NCI-H2107 treated with DMSO at 0.1 percent for 48 hours (cell line): ENCODE results near the gene OR6B2.

Source experiments
- DNase-seq: peaks from one replicate; lab custom pipeline; 2025; ENCODE audit not compliant: unreplicated experiment; lab: John Stamatoyannopoulos, UW

Gene OR6B2

DNA sequence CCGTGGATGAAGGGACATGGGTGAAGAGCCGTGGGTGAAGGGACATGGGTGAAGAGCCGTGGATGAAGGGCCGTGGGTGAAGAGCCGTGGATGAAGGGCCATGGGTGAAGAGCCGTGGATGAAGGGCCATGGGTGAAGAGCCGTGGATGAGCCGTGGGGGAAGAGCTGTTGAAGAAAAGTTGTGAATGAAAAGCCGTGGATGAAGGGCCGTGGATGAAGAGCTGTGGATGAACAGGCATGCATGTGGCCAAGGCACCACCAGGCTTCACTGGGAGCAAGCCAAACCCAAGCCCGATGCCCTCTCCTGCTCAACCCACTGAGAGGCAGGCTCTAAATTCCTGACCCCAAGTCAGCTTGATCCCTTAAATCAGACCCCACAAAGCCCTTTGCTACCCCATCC lies 12.5 kb upstream of the OR6B2 start:
- DNase-seq: no peak

- no peak for DNase-seq
These were observed 11.1 kb upstream of the OR6B2 start for GRCh38 chr2:240041363-240041762.

GRCh38 chr2:240037358-240037757 lies 7.1 kb upstream of the OR6B2 start:
- DNase-seq: no peak

DNA sequence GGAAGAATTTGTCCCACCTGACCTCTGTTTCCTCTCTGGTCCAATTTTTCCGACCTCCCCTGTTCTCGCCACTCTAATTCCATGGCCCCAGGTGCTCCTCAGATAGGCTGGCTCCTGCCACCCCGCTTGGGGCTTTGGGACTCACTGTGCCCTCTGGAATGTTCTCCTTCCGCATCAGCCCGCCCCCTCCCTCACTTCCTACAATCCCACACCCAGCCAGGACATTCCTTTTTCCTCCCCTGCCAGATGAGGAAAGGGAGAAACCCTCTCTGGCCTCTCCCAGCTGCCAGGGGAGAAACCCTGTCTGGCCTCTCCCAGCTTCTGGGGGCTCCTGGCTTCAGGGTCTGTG lies 3.1 kb upstream of the OR6B2 start:
- no peak for DNase-seq

GRCh38 chr2:240032406-240033329 lies 2.4 kb upstream of the OR6B2 start:
- no peak for DNase-seq

DNA sequence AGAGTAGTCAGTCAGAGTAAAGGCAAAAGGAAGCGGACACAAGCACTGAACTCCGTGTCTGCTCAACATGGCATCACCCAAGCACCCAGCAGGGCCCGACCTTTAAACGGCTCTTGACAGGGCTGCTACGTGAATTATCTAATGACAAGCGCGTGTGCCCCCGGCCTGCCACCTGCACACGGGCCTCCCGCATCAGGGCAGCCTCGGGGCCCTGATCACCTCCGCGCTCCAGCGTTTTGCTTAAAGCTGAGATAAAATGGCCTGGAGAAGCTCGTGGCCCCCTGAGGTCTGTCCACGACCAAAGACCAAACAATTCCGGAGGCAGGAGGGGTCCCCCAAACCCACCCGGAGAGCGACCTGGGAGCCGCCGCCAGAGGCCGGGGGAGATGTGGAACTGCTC lies 5.5 kb downstream of the OR6B2 start:
- DNase-seq: no peak

DNA sequence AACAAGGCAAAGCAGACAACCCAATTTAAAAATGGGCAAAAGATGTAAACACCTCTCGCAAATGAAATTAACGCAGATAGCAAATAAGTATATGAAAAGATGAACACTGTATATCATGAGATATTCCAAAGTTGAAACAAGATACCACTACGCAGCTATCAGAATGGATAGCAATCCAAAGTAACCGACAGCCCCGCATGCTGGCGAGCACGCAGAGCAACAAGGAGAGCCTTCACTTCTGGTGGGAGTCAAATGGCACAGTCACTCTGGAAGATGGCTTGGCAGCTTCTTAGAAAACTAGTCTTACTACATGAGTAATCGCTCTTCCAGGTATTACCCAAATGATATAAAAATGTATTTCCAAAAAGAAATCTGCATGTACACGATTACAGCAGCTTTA lies 6.4 kb downstream of the OR6B2 start:
- no peak for DNase-seq

DNA sequence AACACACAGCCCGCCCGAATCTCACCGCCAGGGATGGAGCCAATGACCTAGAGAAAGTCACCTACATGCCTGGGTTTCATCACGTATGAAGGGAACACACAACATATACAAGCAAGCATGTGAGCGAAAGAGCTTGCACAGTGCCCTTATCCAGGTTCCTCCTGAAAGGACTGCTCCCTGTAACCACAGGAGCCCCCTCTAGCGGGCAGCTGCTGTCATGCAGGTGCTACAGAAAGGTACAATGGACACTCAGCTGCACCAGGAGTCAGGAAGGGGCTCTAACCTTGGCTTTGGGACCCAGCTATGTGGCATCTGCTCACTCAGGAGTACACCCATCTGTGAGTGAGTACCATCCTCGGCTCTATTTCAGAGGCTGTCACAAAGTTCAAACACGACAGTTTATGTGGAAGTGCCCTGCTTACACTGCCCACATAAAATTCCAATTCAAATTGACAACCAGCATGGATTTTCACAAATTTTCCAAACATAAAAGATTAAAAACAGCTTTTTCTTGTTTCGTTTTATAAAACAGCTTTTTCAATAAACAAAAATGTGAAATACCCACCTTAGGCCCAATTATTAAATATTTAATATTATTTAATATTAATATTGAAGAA lies 8.6 kb downstream of the OR6B2 start:
- peak; percentile 6 for DNase-seq

DNA sequence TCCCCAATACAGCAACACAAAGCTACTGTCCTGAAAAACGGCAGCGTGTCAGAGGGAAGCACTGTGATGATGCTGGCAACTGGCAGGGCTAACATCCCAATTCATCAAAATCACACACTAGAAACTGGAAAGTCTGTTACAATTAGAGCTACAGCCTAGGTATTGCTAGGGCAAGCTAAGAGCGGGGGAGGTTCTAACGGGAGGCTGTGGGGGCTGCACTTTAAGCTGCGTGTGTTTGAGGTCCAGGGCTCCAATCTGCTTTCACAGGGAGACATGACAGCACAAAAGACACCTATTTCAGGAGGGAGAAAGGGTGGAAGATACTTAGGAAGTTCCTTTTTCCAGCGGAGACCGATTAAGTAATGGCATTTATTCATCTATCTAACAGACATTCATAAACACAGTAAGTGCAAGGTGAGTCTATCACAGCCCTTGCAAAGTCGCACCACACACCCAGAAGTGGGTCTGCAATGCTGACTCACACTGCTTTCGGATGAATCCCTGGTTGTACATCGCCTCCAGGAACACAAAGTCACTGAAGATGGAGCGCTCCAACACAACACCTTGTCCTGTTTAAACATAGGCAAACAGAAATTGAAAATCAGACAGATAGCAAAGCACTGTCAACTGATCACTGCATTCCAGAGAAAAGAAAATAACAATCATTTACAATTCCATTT lies 12.0 kb downstream of the OR6B2 start:
- no peak for DNase-seq

DNA sequence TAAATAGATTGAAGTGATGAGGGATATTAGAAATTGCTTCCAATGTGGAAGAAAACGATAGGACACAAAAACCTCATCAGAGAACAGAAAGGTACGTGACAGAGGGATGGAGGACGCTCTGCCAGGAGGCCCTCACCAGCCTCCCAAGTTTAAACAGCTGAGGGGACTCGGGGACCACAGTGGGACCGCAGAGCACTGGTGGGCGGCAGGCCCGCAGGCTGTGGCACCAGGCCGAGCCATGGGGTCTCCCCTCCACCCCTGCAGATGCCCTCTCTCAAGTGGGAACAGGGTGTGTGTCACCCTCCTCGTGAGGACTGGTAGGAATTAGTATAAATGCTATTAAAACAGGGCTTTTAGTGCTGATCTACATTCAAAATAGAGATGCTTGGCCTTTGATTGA lies 15.9 kb downstream of the OR6B2 start:
- no peak for DNase-seq

GRCh38 chr2:240013343-240013742 lies 16.9 kb downstream of the OR6B2 start:
- DNase-seq: no peak

GRCh38 chr2:240002983-240003382 lies 27.2 kb downstream of the OR6B2 start:
- no peak for DNase-seq

GRCh38 chr2:240000671-240001070 lies 29.6 kb downstream of the OR6B2 start:
- DNase-seq: no peak

- DNase-seq: no peak
These were observed 32.4 kb downstream of the OR6B2 start for GRCh38 chr2:239997686-239998409.

GRCh38 chr2:239994086-239994485 lies 36.1 kb downstream of the OR6B2 start:
- no peak for DNase-seq

DNA sequence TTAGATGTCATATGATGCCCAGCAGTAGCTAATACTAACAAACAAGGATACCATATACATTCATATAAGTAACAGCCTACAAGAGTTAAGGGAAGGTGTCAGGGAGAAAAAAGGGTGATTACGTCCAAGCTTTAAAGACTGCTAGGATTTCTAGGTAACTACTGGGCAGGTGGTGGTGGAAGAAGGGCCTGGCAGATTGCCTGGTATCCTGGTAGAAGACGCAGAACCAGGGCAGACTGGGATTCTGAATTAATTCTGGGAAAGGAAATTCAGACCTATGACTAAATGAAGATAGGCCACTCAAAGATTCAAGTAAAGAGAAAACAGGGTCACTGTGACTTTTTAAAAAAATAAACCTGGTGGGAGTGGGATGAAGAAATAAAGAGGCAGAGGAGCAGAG lies 36.9 kb downstream of the OR6B2 start:
- no peak for DNase-seq

GRCh38 chr2:239991689-239992314 lies 38.4 kb downstream of the OR6B2 start:
- peak; percentile 21 for DNase-seq

- no peak for DNase-seq
These were observed 39.3 kb downstream of the OR6B2 start for GRCh38 chr2:239990966-239991365.

DNA sequence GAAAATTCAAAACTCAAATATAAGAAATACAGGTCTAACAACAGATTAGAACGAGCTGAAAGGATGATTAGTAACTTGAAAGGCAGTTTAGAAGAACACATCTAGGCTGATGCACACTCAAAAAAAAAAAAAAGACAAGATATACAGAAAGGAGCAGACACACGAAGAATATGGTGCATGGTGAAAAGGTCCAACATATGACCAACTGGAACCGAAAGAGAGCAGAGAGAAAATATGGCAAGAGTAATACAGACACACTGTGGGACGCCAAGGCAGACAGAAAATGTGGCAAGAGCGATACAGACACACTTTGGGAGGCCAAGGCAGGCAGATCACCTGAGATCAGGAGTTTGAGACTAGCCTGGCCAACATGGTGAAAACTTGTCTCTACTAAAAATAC lies 44.9 kb downstream of the OR6B2 start:
- no peak for DNase-seq

DNA sequence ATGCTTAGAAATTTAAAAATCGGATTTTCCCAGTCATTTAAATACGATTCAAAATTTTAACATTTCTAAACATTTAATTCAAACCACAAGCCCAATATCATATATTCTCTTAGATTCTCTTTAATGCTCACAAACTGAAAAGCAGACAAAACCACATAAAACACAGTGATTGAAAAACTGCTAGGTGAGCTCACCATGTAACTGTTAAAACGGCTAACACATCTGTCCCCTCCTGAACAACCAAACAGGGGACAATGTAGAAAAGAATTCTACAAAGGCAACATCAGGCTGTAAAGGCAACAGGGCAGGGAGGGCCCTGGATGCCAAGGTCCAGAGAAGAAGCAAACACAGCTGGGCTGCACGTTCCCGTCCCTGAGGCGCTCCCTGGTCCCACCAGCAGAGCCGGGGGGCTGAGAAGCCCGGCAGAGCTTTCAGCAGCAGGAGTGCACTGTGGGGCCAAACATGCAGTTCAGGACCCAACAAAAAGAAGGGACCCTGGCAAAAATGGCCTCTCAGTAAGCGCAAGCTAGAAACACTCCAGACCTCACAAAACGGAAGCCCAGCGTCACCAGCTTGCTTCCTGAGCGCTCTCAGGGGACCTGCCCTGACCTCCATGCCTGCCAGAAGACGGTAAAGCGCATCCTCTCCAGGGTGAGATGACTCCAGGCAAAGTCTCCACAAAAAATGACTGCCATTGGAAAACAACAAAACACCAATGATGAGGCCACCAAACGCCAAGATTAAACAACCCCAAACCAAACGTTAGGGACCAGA lies 45.6 kb downstream of the OR6B2 start:
- no peak for DNase-seq
